Measurements from ENCODE around the gene ATXN7.

ATXN7 gene

DNA sequence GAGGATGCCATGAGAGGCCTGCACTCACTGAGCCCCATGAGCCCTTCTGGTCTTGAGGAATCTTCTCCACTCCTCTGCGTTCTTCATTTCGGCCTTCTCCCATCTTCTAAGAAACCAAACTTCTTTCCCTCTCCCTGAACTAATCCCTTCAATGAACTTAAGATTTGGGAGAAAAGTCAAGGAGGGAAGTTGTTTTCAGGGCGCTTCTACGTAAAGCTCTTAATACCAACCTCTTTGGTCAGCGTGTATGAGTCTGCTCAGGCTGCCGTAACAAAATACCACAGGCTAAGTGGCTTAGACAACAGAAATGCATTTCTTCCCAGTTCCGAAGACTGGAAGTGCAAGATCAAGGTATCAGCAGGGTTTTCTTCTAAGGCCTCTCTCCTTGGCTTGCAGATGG is 173.4 kb downstream of the ATXN7 start:
- Mint-ChIP-seq H3K27me3 (no peaks in the 10 kb centered on the region), H3K4me3 (no peak overlapping the region), H3K4me1 (peaks cover 31% of the 10 kb centered on the region), H3K27ac (no peak overlapping the region), H3K9me3 (peaks cover 5% of the 10 kb centered on the region), H3K36me3 (peaks cover 8% of the 10 kb centered on the region)
- ATAC-seq = no peak

- Mint-ChIP-seq H3K27me3 (no peaks in the 10 kb centered on the region), H3K27ac (peak overlapping the region; percentile 4), H3K9me3 (peaks cover 5% of the 10 kb centered on the region), H3K4me1 (peaks cover 31% of the 10 kb centered on the region), H3K4me3 (no peak overlapping the region), H3K36me3 (peaks cover 8% of the 10 kb centered on the region)
- no peak for ATAC-seq
These were observed 174.6 kb downstream of the ATXN7 start for GRCh38 chr3:64038253-64038767.

DNA sequence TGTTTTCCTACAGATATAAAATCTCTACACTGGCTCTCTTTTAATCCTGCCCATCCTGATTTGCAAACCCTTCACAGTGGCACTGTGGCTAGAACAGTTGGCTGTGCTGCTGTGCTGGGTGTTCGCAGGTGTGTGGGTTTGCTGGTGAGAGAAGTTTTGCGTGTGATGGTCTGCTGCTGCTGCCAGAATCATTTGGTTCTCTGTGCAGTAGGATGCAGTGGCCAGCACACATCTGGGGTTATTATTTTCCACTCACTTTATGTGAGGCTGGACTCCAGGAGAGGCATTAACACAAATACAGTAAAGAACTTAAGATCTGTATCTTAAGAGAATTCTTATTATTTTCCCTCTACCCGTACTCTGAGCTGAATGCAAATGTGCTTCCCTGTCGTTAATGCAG is 175.7 kb downstream of the ATXN7 start:
- Mint-ChIP-seq H3K27me3 (no peaks in the 10 kb centered on the region), H3K4me3 (no peak overlapping the region), H3K36me3 (peaks cover 1% of the 10 kb centered on the region), H3K27ac (peak overlapping the region; percentile 4), H3K9me3 (peaks cover 2% of the 10 kb centered on the region), H3K4me1 (peaks cover 31% of the 10 kb centered on the region)
- peak; percentile 56 for ATAC-seq

DNA sequence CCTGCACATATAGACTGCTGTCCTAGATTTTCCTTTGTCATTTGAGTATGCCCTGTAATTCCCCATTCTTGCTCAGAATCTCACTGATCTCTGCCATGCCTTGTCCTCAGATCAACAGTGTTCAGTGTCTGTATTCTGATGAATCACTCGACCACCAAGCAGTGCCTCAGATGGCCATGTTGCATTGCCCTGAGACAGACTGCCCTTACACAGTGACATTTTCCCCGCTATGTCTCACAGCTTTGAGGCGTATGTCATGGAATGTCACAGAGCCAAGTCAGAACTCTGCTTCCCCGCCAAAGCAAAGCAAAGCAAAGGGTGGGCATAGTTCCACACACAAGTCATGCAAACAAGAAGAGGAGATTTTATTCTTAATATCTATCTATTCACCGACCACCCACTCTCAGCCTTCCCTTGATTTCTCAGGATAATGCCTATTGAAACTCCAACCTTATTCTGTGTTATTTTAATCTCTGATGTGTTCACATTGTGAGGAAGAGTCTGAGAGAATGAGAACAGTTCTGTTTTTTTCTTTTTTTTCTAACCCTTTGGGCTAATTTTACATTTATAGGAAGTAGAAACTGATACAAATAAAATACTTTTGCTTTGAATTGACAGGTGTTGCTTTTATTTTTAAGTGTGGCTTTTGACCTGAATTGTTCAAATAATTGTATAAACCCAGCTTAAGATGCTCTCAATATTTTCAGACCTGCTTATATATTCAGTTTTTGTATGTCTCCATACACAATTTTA is 176.5 kb downstream of the ATXN7 start:
- Mint-ChIP-seq H3K4me3 (peak overlapping the region; percentile 46), H3K9me3 (no peaks in the 10 kb centered on the region), H3K27me3 (no peaks in the 10 kb centered on the region), H3K27ac (peak overlapping the region; percentile 32), H3K36me3 (no peaks in the 10 kb centered on the region), H3K4me1 (peaks cover 31% of the 10 kb centered on the region)
- ATAC-seq = peak; percentile 64

DNA sequence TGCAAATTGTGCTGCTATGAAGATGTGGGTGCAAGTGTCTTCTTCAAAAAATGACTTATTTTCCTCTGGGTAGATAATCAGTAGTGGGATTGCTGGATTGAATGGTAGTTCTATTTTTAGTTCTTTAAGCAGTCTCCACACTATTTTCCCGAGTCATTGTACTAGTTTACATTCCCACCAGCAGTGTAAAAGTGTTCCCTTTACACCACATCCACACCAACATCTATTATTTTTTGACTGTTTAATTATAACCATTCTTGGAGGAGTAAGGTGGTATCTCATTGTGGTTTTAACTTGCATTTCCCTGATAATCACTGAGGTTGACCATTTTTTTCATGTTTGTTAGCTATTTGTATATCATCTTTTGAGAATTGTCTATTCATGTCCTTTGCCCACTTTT is 179.3 kb downstream of the ATXN7 start:
- no peaks in the 10 kb centered on the region for H3K27me3 Mint-ChIP-seq
- no peak overlapping the region for H3K4me3 Mint-ChIP-seq
- ATAC-seq = no peak
- no peaks in the 10 kb centered on the region for H3K9me3 Mint-ChIP-seq
- H3K4me1 Mint-ChIP-seq = peaks cover 30% of the 10 kb centered on the region
- H3K36me3 Mint-ChIP-seq = no peaks in the 10 kb centered on the region
- no peak overlapping the region for H3K27ac Mint-ChIP-seq

- no peak overlapping the region for H3K27ac Mint-ChIP-seq
- H3K9me3 Mint-ChIP-seq = no peaks in the 10 kb centered on the region
- no peaks in the 10 kb centered on the region for H3K27me3 Mint-ChIP-seq
- ATAC-seq = no peak
- H3K36me3 Mint-ChIP-seq = no peaks in the 10 kb centered on the region
- H3K4me1 Mint-ChIP-seq = peaks cover 12% of the 10 kb centered on the region
- no peak overlapping the region for H3K4me3 Mint-ChIP-seq
These were observed 182.9 kb downstream of the ATXN7 start for GRCh38 chr3:64046592-64046991.

GRCh38 chr3:64046996-64047594 is 183.4 kb downstream of the ATXN7 start:
- H3K27me3 Mint-ChIP-seq = no peaks in the 10 kb centered on the region
- peaks cover 12% of the 10 kb centered on the region for H3K4me1 Mint-ChIP-seq
- no peak overlapping the region for H3K27ac Mint-ChIP-seq
- H3K9me3 Mint-ChIP-seq = no peaks in the 10 kb centered on the region
- H3K36me3 Mint-ChIP-seq = no peaks in the 10 kb centered on the region
- ATAC-seq = no peak
- H3K4me3 Mint-ChIP-seq = no peak overlapping the region

- Mint-ChIP-seq H3K27ac (no peak overlapping the region), H3K4me3 (no peak overlapping the region), H3K9me3 (no peaks in the 10 kb centered on the region), H3K36me3 (no peaks in the 10 kb centered on the region), H3K27me3 (no peaks in the 10 kb centered on the region), H3K4me1 (peaks cover 12% of the 10 kb centered on the region)
- ATAC-seq = no peak
These were observed 184.1 kb downstream of the ATXN7 start for GRCh38 chr3:64047787-64048186.

DNA sequence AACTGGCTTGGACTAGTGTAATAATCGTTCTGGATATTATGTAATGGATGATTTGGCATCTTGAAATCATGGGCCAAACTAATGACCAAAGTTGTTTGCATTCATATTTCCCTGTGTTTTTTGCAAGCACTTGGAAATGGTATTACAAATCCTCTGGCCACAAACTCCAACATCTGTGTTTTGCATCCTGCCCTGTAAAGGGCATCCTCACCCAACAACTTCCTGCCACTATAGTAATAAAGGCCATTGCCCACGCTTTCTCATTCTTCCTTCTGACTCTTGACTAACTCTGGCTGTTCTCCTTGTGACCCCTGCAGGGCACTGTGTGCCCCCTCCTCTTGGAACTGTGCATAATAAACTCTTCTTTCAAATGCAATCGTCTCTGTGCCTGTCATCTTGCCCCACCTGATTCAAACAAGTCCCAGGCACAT is 185.0 kb downstream of the ATXN7 start:
- Mint-ChIP-seq H3K9me3 (no peaks in the 10 kb centered on the region), H3K4me1 (peaks cover 12% of the 10 kb centered on the region), H3K36me3 (no peaks in the 10 kb centered on the region), H3K27ac (no peak overlapping the region), H3K4me3 (no peak overlapping the region), H3K27me3 (no peaks in the 10 kb centered on the region)
- peak; percentile 67 for ATAC-seq

- Mint-ChIP-seq H3K36me3 (no peaks in the 10 kb centered on the region), H3K9me3 (no peaks in the 10 kb centered on the region), H3K27ac (no peak overlapping the region), H3K27me3 (no peaks in the 10 kb centered on the region), H3K4me1 (peaks cover 12% of the 10 kb centered on the region), H3K4me3 (no peak overlapping the region)
- ATAC-seq = no peak
These were observed 185.5 kb downstream of the ATXN7 start for GRCh38 chr3:64049136-64049535.

DNA sequence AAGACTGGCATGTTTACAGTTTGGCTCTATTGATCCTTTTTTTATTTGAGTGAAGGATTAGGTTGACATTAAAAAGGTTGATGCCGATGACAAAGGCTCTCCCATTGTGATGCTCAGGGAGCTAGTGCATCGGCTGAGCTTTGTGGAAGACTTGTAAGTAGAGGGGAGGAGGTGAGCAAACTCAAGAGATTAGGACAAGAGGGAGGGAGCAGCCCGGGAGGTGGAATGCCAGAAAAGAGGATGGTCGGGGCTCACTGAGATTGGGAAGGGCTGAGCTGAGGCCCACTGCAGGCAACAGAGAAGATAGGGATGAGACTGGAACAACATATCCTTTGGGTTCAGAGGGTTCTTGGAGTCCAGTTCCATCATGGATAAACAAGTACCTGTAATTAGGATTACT is 186.2 kb downstream of the ATXN7 start:
- peaks cover 12% of the 10 kb centered on the region for H3K4me1 Mint-ChIP-seq
- no peaks in the 10 kb centered on the region for H3K36me3 Mint-ChIP-seq
- no peak overlapping the region for H3K27ac Mint-ChIP-seq
- no peaks in the 10 kb centered on the region for H3K27me3 Mint-ChIP-seq
- no peak for ATAC-seq
- H3K4me3 Mint-ChIP-seq = no peak overlapping the region
- no peaks in the 10 kb centered on the region for H3K9me3 Mint-ChIP-seq

Data from stimulated activated memory B cell treated with anti-CD40 and anti-IgM and Interleukin-4, amounts not matched to agents 10 μg/mL and 1 μg/mL and 100 μg/mL, for 72 hours (primary cell).